GM12874 (cell line): ENCODE results near the gene KCNA2.

ENCODE experiments used
- CTCF ChIP-seq: IDR thresholded peaks from 2 replicates; pipeline ENCODE4 v1.5.1; 2011; ENCODE audit warnings: low read depth, mild to moderate bottlenecking, control low read depth, low read length, moderate library complexity; ENCODE audit not compliant: insufficient read depth

The KCNA2 gene

DNA sequence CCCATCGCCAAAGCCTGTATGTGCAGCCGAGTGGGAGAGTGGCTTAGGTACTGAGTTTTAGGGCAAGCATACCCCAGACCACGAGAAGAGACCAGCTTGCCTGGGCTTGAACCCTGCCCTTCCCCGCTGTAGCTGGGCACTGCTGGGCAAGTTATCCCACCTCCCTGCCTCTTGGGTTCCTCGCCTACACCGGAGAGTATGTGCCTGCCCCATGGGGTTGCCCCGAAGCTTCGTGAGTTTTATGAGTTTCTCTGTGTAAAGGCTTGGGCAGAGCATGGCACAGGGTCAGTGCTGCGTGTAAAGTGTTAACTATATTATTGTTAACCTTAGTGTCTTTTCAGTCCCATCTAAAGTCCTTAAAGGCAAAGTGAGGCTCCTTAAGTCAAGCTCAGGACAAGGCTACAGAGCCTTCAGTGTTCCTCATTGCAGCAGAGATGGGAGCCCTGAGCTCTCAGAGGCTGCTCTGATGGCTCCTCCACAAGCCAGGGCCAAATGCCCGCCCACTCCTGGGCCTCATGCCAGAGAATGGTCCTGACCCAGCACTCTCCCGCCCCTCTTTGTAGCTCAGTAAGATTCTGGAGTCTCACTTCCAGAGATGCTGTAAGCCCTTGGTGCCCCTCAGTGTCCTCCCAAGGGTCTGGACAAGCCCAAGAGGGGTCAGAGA, 50.2 kb downstream of the KCNA2 start:
- no peak for TF ChIP-seq CTCF

DNA sequence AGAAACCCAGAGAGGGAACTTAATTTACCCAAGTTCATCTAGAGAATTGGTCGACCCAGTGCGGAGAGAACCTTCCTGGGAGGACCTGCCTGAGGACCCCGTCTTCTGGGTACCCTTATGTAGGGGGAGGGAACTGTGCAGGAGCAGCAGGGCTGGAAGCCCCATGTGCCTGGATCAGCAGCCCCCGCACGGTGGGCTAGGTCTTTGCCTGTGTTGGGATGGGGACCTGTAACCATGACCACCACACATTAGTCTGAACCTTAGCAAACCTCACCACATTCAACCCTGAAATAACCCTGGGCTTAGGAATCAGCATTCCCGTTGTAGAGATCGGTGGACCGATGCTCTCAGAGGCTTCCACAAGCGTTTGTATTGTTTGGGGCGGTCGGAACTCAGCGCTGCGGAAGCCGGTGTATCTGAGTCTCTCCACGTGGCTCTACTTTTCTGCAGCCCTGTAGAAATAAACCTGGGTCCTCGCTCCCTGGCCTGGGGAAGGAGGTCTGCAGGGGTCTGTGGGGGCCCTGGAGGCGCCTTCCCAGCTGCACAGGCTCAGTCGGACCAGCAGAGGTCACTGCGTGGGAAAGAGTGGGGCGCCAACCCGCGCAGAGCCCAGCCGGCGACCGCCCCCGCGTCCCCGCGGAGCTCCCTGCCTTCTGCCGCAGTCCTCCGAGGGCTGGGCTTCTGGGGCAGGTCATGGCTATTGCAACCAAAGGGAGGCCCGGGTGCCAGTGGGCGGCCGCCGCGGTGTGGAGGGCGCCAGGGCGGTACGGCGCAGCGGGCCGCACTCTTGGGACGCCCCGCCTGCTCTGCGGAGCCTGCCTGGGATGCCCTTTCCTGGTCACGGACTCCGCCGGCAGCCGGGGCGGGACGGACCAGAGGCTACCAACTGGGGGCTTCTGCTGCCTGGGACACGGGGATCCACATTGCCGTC, 51.0 kb downstream of the KCNA2 start:
- TF ChIP-seq CTCF = peak; percentile 63

DNA sequence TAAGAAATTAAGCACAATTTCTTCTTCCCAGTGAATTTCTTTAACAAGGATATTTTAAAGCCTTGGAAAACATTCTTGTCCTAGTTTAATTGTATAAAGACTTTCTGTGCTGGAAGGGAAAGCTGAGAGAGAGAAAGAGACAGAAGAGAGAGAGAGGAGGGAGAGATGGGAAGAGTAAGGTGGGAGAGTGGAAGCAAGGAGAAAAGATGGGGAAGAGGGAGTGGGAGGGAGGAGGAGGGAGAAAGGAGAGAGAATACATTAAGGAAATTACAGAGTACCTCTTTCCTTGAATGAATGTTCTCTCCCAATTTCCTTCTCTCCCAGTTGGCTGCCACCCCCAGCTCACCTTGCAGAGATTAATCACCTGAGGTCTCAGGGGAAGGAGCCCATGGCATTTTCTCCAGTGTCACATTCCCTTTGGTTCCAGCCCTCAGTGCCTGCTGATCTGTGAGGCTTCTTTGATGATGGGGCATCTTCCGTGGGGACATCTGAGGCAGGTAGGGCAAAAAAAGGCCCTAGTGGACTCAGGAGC, 54.8 kb downstream of the KCNA2 start:
- TF ChIP-seq CTCF = no peak

DNA sequence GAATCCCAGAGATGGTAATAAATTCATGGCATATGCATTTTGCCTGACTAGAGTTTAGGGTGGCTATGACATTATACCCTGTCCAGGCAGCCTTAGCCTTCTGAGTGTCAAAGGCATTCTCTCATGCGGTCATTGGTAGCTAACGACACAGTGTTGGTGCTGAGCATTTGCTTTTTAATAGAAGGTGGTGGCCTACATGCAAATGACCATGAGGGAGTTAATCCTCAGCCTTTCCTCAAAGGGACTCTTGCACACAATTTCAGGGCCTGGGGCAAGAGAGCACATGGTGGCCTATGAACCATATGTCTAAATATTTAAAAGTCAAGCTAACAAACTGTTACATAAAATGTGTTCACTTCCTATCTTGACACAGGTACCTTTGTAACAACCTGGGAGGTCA, 56.3 kb downstream of the KCNA2 start:
- TF ChIP-seq CTCF = no peak

DNA sequence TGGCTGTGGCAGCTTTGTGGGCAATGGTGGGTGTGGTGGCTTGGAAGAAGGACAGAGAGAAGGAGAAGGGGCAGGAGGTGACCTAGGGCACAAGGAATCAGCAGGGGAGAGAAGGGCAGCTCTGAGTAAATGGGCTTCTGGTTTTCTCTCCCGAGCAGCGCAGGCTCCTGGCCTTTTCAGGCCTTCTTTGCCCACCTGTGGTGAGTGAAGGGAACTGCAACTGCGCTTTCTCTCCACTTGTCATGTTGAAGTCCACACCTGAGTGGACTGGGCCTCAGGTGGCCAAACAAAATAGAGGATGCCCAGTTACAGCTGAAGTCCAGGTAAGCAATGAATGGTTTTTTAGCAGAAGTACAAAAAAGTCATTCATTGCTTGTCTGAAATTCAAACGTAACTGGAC, 57.8 kb downstream of the KCNA2 start:
- TF ChIP-seq CTCF = peak; percentile 63

- no peak for TF ChIP-seq CTCF
Measured at GRCh38 chr1:110547017-110547416, 59.1 kb downstream of the KCNA2 start.

DNA sequence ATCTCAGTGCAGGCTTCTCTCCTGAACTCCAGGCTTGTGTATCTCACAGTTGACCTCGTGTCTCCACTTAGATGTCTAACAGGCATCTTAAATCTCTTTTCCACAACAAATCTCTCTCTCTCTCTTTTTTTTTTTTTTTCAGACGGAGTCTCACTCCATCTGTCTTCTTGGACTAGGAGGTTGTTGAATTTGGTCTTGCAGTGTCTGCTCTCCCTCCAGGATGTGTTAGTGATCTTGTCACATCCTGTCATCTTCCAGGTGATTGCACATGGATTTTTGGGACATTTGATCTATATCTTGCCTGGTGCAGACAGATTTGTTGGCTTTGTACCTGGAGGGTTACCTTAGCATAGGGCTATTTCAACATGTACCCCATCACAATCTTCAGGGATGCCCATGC, 60.7 kb downstream of the KCNA2 start:
- no peak for TF ChIP-seq CTCF
